ENCODE measurements around the gene ISLR. TPM values are rescaled to one million over a fixed set of nuclear protein-coding genes. Genes with fewer than 3 reads are reported as not detected.

The ISLR gene
- total RNA-seq, 1 donor from 2014 or later = 8.9 TPM

GRCh38 chr15:74194572-74195559, 21.4 kb downstream of the ISLR start:
- DNase-seq = no peak

DNA sequence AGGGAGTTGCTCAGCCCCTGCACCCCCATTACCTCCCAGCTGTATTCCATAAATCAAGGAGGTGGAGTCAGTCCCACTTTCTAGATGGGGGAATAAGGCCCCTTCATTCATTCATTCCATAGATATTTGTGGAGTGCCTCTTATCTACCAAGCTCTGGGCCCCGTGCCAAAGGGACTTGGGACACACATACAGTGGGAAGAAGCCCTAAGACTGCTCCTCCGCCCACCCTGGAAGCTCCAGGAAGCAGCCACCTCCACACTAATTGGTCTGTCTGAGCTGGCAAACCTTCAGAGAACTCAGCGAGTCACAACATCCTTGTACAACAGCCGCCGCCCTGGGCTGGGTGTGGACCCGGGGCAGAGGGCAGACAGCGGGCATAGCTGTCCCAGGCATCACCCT, 22.7 kb downstream of the ISLR start:
- DNase-seq = no peak

DNA sequence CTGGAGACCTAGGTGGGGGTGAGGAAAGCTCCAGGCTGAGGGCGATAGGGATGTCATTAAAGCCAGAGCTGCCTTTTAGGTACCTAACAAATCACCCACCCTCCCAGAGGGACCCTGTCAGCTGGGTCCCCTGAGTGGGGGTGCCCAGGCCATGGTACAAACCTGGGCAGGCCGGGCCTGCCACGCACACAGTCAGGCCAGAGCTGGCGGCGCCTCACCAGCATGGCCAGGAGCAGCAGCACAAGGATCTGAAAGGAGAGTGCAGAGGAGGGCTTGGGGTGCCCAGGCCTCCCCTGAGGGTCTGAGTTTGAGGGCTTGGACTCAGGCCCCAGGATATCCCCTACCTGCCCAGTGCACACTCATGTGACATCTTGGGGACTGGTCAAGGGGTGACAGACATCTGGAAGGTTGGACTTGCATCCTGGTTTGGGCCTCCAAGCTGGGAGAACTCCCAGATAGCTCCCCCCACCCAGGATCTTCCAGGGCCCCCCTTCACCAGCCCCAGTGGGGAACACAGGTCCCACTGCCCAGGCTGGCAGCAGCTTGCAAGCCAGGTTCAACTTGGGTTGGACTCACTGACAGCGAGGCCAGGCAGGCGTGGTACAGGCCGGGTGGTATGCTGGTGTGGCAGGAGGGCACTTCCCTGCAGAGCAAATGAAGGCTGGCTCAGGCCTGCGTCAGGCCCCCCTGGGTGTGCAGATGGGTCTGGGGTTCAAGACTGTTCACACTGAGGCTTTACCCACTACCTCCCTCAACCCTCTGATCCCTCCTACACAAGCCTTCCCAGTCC, 23.9 kb downstream of the ISLR start:
- no peak for DNase-seq

DNA sequence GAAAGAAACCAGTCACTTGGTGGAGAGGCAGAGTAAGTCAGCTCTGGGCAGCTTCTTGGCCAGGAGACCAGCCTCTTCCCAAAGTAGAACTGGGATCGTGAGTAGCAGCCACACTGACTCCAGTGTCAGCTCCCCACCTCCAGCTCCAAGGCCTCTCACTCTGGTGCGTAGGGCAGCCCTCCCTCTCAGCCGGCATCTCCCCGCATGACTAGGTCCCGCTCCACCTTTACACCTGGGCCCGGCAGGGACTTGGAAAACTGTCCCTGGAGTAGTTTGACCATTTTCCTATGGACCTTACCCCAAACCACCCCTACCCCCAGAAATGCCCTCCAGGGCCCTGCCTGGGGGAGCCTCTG, 25.8 kb downstream of the ISLR start:
- no peak for DNase-seq

DNA sequence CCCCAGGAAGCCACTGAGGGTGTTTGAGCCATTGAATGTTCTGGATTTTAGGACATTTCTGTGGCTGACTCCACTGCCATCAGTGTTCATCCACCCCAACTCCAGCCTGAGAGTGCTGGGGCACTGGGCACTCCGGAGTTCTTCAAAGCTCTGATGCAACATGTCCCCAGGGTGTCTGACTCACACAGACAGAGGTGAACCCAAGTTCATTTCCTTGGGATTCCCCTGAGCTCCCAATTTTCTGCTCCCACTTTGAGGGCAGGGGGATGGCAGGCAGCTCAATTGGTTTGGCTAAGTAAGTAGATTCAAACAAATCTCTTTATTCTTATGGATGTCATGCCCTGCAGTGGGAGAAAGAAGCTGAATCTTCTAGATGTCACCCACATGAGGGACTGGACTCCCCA, 26.9 kb downstream of the ISLR start:
- no peak for DNase-seq

- DNase-seq = no peak
Measured at GRCh38 chr15:74200871-74201419, 27.4 kb downstream of the ISLR start.

GRCh38 chr15:74201710-74202420, 28.4 kb downstream of the ISLR start:
- no peak for DNase-seq

GRCh38 chr15:74202452-74203401, 29.2 kb downstream of the ISLR start, which contains the start of gene STRA6:
TSS of gene STRA6 (minus strand) at chr15:74202787. CDS start at chr15:74202267, 520 bp downstream.
- DNase-seq = no peak

DNA sequence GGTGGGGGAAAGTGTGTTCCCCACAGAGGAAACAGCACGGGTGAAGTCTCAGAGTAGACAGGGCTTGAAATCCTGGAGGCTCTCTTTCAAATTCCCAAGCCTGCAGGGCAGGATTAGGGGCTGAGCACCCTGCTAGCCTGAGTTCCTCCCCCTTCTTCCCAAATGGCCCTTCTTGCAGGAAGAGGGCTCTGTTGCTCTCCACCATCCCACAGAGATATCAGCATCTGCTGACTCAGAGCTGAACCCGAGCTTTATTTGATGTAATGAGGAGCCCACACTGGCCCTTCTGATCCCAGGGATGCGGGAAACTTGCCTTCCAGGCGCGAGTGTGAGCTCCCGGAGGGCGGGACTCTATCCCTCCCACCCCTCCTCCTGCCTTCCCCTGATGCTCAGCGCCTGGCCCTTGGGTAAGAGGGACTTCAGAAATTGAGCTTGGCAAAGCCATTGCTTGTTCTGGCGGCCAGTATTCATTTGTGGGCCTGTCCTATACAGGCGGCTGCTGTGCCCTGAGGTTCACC, 30.5 kb downstream of the ISLR start:
- DNase-seq = no peak

GRCh38 chr15:74205582-74205947, 32.1 kb downstream of the ISLR start:
- DNase-seq = no peak

DNA sequence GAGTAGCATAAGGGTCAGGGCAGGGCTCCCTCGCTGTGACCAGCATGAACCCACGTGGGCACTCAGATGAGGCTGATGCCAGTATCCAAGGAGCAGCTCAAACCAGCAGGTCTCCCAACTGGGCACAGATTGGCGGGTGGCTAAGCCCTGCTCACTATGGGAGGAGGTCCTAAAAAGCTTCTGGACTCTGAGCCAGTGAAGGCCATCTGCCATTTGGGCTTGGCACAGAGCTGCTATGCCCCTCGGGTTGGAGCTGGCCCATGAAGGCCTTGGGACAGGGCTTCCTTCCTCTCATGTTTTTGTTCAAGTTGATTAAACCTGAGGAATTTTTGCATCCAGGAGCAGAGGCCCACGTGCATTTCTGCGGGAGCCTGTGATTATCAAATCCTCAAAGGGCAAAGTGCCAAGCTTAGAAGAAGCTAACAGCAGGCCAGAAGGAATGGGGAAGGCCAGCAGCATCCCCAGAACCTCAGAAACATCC, 33.3 kb downstream of the ISLR start:
- no peak for DNase-seq

- DNase-seq = no peak
Measured at GRCh38 chr15:74207652-74208440, 34.3 kb downstream of the ISLR start.

DNA sequence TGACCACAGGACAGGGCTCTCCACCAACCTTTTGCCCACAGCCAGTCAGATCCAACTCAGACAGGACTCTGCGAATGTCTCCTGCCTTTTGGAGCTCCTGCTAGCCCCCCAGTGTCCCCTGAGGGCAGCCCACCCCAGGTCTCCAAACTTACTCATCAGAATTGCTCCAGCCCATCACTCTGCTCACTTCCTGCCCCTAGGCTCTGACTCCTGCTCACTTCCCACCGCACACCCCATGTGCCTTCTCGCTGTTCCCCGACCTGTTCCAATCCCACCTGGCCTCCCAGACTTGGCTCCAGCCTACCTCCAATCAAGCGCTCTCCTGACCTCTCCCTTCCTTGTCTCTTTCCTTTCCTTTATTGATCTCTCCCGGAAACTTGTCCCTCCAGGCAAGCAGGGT, 35.0 kb downstream of the ISLR start:
- no peak for DNase-seq

DNA sequence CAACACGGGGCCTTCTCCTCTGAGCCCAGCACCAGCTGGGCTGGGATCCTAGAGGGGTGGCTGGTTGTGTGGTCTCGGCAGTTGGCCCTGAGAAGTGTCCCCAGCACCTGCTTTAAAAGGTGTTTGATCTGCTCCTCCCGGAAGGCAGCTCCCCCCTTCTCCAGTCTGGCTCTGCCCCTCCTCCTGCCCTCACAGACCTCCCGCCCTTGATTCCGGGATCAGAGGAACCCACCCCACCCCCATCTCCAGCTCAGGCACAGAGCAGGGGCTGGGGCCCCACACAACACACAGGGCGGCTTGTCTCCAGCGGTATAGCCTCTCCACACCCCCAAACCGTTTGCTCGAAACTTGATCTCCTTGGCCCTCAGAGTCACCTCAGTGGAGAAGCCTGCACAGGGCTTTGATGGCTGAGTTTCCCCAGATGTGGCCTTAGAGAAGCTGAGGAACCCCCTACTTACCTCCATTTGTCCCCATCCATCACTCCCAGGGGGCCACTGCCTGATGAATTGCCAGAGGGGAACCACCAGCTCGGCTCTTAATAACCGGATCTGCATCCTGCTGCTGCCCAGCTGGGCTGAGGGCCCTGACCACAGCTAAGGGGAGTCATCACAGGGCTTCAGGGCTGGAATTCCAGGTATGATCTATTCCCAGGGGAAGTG, 35.5 kb downstream of the ISLR start:
- DNase-seq = no peak

- DNase-seq = no peak
Measured at GRCh38 chr15:74209560-74209958, 36.0 kb downstream of the ISLR start.

DNA sequence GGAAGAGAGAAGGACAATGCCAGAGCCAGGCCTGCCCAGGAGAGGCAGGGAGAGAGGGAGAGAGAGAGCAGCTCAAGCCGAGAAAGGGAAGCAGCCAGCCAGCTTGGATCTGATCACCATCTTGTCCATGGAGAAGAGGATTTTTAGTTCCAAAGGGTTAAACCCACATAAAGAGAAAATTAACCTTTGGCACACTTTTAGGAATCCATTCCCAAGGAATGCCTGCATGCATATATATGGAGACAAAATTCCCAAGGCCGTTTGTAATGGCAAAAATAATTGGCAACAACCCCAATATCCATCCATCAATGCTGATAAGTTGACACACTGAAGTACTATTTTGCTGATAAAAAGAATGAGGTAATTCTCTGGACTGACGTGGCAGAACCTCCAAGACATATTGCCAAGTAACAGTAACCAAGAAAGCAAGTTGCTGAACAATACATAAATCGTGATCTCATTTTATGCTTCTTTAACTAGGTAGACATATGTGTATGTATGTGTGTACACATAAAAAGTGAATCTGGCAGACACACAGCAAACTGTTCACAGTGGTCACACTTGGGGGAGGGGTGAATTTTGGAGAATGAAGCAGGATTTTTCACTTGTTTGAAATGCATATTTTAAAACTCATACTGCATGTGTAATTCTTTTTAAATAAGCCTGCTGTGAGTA, 36.6 kb downstream of the ISLR start:
- no peak for DNase-seq

DNA sequence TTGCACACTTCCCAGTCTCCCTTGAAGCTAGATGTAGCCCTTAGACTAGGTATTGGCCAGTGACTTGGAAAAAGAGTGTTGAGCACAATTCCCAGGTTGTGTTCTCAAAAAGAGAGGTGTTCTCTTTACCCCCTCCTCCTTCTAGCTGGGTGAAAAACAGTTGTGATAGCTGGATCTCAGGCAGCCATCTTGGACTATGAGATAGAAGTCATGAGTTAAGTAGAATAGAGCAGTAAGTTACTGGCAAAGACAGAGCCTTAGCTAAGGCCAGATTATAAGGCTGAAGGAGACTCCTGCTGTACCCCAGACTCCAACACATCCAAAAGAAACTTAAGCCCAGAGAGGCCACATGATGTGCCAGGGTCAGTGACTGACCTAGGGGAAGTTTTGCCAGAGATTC, 37.2 kb downstream of the ISLR start:
- DNase-seq = no peak

DNA sequence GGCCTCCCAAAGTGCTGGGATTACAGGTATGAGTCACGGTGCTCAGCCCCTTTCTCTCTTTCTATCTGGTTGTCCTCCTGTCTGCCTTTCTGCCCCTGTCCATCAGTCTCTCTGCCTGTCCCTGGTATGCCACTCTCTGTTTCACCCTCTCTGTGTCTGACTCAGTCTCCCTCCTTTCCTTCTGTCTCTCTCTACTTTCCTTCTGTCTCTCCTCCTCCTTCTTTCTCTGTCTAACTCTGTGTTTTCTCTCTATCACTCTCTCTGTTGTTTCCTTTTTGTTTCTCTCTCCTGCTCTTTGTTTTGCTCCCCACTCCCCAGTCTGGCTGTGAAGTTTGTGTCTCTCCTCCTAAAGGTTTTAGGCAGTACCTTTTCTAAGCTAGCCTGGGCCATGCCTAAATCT, 38.1 kb downstream of the ISLR start:
- no peak for DNase-seq

GRCh38 chr15:74212494-74212893, 39.0 kb downstream of the ISLR start:
- no peak for DNase-seq

Data from occipital lobe (tissue), 2 donors.